HepG2 (cell line): Measurements from ENCODE around the gene SFMBT1. TPM values are rescaled to one million over a fixed set of nuclear protein-coding genes. Genes with fewer than 3 reads are reported as not detected.

Experiments used
- ATAC-seq: fragments of 200-7000 bp; cut with Tn5 transposase; 3 replicates; pipeline ENCODE4 v1.9.1; 2020; ENCODE audit warnings: mild to moderate bottlenecking, moderate library complexity
- BruUV-seq: library from RNA; stranded (reverse); fragments of 400-500 nt; replicated peaks from 2 replicates; lab custom pipeline; 2021; lab: Mats Ljungman, UMichigan
- CTCF ChIA-PET: fragments of 300-600 bp; formaldehyde crosslinking; extraction: SDS; loops from one replicate; lab custom pipeline; 2021; ENCODE audit warnings: low total read pairs, inconsistent platforms, low intra/inter-chr PET ratio; lab: Yijun Ruan, JAX
- POLR2A ChIA-PET: fragments of 350-600 bp; sonication (Branson Sonifier 250); formaldehyde crosslinking; loops from one replicate; lab custom pipeline; 2020; ENCODE audit warnings: antibody characterized with exemption, inconsistent platforms; lab: Yijun Ruan, JAX
- DNase-seq: peaks from one replicate; pipeline ENCODE4 v3.0.0-alpha.2; 2015; ENCODE audit warnings: low spot score
- FAIRE-seq: peaks from 3 replicates; lab custom pipeline; 2011; peaks lifted over from hg19 to GRCh38; lab: Jason Lieb, UNC
- H2AFZ ChIP-seq: one replicate; pipeline ENCODE4 v1.6.1; 2011; ENCODE audit warnings: low read length, inconsistent platforms
- H3K27ac ChIP-seq: fragments of 300-600 bp; 3 replicates; pipeline ENCODE4 v1.8.0; 2011; ENCODE audit warnings: mixed run types, mild to moderate bottlenecking, mixed read lengths, low read length, inconsistent platforms; ENCODE audit not compliant: insufficient read depth; ENCODE audit errors: extremely low read length
- H3K27me3 ChIP-seq, 2 experiments: fragments of 200-600 bp in 1 of 2; 2 replicates in 1 of 2; 3 replicates in 1 of 2; pipeline versions ENCODE4 v1.6.0 to v1.8.0; 2011; ENCODE audit warnings: low read length in 2 of 2, mild to moderate bottlenecking in 2 of 2, moderate library complexity in 2 of 2, inconsistent platforms in 1 of 2; ENCODE audit not compliant: insufficient read depth in 2 of 2, control insufficient read depth in 1 of 2
- H3K36me3 ChIP-seq, 2 experiments: fragments of 200-600 bp in 1 of 2; replicated peaks in 1 of 2; 2 replicates in 1 of 2; 3 replicates in 1 of 2; pipeline versions ENCODE4 v1.5.1 to v1.8.0; 2011; ENCODE audit warnings: low read length in 2 of 2, inconsistent platforms in 1 of 2; ENCODE audit not compliant: insufficient read depth in 2 of 2, control insufficient read depth in 1 of 2
- H3K4me1 ChIP-seq: 2 replicates; pipeline ENCODE4 v1.5.1; 2012; ENCODE audit warnings: low read length, inconsistent platforms; ENCODE audit not compliant: insufficient read depth
- H3K4me2 ChIP-seq: 2 replicates; pipeline ENCODE4 v1.6.0; 2011; ENCODE audit warnings: low read depth, low read length, inconsistent platforms
- H3K4me3 ChIP-seq, 3 experiments: fragments of 200-600 bp in 1 of 3; sonication (generic), shearing (Covaris generic) in 1 of 3; replicated peaks in 1 of 3; 2 replicates each; pipeline ENCODE4 v1.5.1; 2011 to 2016; ENCODE audit warnings: low read length in 3 of 3, inconsistent platforms in 2 of 3, low read depth in 2 of 3, mild to moderate bottlenecking in 2 of 3, control low read depth in 1 of 3, mixed read lengths in 1 of 3; ENCODE audit not compliant: insufficient read depth in 1 of 3
- H3K79me2 ChIP-seq: one replicate; pipeline ENCODE4 v1.6.1; 2011; ENCODE audit warnings: low read length, inconsistent platforms; ENCODE audit not compliant: insufficient read depth
- H3K9ac ChIP-seq: 2 replicates; pipeline ENCODE4 v1.6.0; 2011; ENCODE audit warnings: mild to moderate bottlenecking, low read depth, low read length, inconsistent platforms; ENCODE audit not compliant: insufficient read depth
- H3K9me3 ChIP-seq: 2 replicates; pipeline ENCODE4 v1.5.1; 2012; ENCODE audit warnings: mild to moderate bottlenecking, low read length
- H4K20me1 ChIP-seq: 2 replicates; pipeline ENCODE4 v1.6.0; 2011; ENCODE audit warnings: inconsistent platforms, mild to moderate bottlenecking, low read length, moderate library complexity; ENCODE audit not compliant: insufficient read depth
- AHDC1 ChIP-seq: sonication (generic); formaldehyde crosslinking; IDR thresholded peaks from 2 replicates; pipeline ENCODE4 v1.5.1; 2020; ENCODE audit warnings: mild to moderate bottlenecking, missing genetic modification reagents, borderline replicate concordance
- CBFB ChIP-seq: sonication (generic); formaldehyde crosslinking; IDR thresholded peaks from 2 replicates; pipeline ENCODE4 v1.4.0; 2020; ENCODE audit warnings: missing genetic modification reagents
- CCDC6 ChIP-seq: sonication (generic); formaldehyde crosslinking; IDR thresholded peaks from 2 replicates; pipeline ENCODE4 v1.8.1; 2022; ENCODE audit warnings: mild to moderate bottlenecking, missing genetic modification reagents, moderate library complexity
- PCBP1 ChIP-seq: fragments of 200-400 bp; formaldehyde crosslinking; IDR thresholded peaks from 2 replicates; pipeline ENCODE4 v1.6.1; 2017; ENCODE audit warnings: mild to moderate bottlenecking, low read depth, low read length, borderline replicate concordance
- PHF21A ChIP-seq: sonication (generic); formaldehyde crosslinking; IDR thresholded peaks from 2 replicates; pipeline ENCODE4 v1.5.0; 2020; ENCODE audit warnings: mild to moderate bottlenecking, missing genetic modification reagents
- SIN3A ChIP-seq: IDR thresholded peaks from 2 replicates; pipeline ENCODE4 v1.6.1; 2011; ENCODE audit warnings: low read depth, mild to moderate bottlenecking, control low read depth, low read length, borderline replicate concordance
- SMARCE1 ChIP-seq: fragments of 450-650 bp; IDR thresholded peaks from 2 replicates; pipeline ENCODE4 v1.6.1; 2017; ENCODE audit warnings: borderline replicate concordance
- SUZ12 ChIP-seq: fragments of 150-350 bp; IDR thresholded peaks from 2 replicates; pipeline ENCODE4 v1.6.1; 2014; ENCODE audit warnings: low read depth, low read length
- ZC3H13 ChIP-seq: sonication (generic); formaldehyde crosslinking; IDR thresholded peaks from 2 replicates; pipeline ENCODE4 v1.8.1; 2023; ENCODE audit warnings: mild to moderate bottlenecking, missing genetic modification reagents, moderate library complexity
- ZMAT5 ChIP-seq: sonication (generic); formaldehyde crosslinking; IDR thresholded peaks from 2 replicates; pipeline ENCODE4 v1.5.0; 2020; ENCODE audit warnings: mild to moderate bottlenecking, low read depth, missing genetic modification reagents, borderline replicate concordance
- ZNF225 ChIP-seq: sonication (generic); formaldehyde crosslinking; IDR thresholded peaks from 2 replicates; pipeline ENCODE4 v1.4.0; 2020; ENCODE audit warnings: mild to moderate bottlenecking, missing genetic modification reagents
- WGBS: methylation state at CpG from one replicate; pipeline ENCODE4 v1.1.6; 2017; ENCODE audit warnings: low lambda C conversion rate; 5-methylcytosine and 5-hydroxymethylcytosine counted together
- in situ Hi-C: cut with HindIII; loops from 2 replicates; pipeline ENCODE4 v1.10.0; 2017; ENCODE audit warnings: low pct_unique_long_range_greater_than_20kb; ENCODE audit not compliant: extremely low pct_ligation_motif_present
- intact Hi-C: fragments of 100-400 bp; cut with micrococcal nuclease; formaldehyde crosslinking; loops from one replicate; pipeline ENCODE4 v1.10.0; 2022; ENCODE audit not compliant: unreplicated experiment
- polyA plus RNA-seq, 8 experiments: library from polyadenylated mRNA; depleted of rRNA in 3 of 8; stranded (reverse) in 7 of 8; unstranded in 1 of 8; fragments of >200 nt; fragmentation: Illumina TruSeq in 4 of 8; extraction: Trizol in 4 of 8; gene quantifications; 2 replicates each; pipeline versions ENCODE4 v1.2.1 to v1.2.3, GENCODE V29; 2011 to 2016; ENCODE audit warnings: low read depth in 4 of 8, missing spikeins in 1 of 8, mixed read lengths in 1 of 8; ENCODE audit not compliant: insufficient read depth in 1 of 8
- total RNA-seq, 5 experiments: library from RNA; depleted of rRNA; stranded (reverse); fragments of >200 nt; fragmentation: Illumina TruSeq; extraction: Trizol; gene quantifications; 2 replicates each; pipeline ENCODE4 v1.2.3, GENCODE V29; 2016; ENCODE audit warnings: low read depth in 1 of 5
- TF ChIP-seq, protein P1 (sequence below): sonication (generic); formaldehyde crosslinking; IDR thresholded peaks from 2 replicates; pipeline ENCODE4 v1.4.0; 2020; ENCODE audit warnings: missing genetic modification reagents, borderline replicate concordance

SFMBT1 gene
- total and polyA plus RNA-seq, 2 of the 13 experiments (the other 11 are each of a cell fraction or from before 2014, with no cell fraction given) = 3.8 to 12.8 TPM

DNA sequence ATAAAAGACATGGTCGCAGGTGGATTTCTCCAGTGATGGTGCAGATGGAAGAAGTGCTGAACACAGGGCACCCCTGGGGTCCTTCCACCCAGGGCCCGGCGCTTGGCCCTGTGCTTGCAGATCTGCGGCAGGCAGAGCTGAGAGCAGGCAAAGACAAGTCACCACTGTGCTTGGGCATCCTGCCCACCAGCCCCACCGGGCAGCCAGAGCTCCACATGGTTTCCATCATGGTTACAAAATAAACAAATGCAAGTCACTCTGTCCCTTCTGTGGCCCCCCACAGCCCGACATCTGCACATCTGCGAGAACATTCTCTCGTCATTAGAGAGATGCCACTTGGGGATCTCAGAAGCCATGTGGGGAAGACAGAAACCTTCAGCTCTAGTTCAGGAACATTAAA is 37.6 kb upstream of the SFMBT1 start:
- in situ Hi-C loops (no loop called here), intact Hi-C loops (no loop called here)
- CTCF ChIA-PET = no interaction called here
- no peak overlapping the region for H3K27ac ChIP-seq
- WGBS = 72% methylated on average over 8 of the region's 8 CpGs
- no peaks in the 10 kb centered on the region for H3K36me3 ChIP-seq
- FAIRE-seq (no peak), DNase-seq (no peak), ATAC-seq (no peak)
- POLR2A ChIA-PET = interaction anchor here (0.8 to 1.3 kb wide), 2 partner anchors 8 to 10 kb away, joined by 3 read pairs; no protein-coding TSS in a partner anchor
- no peak for TF ChIP-seq SMARCE1
- no peak for TF ChIP-seq ZNF225 (CRISPR knock-in tag)
- no peak for TF ChIP-seq ZMAT5 (CRISPR knock-in tag)
- no peak for TF ChIP-seq PHF21A (CRISPR knock-in tag)
- no peak for TF ChIP-seq CBFB (CRISPR knock-in tag)
- peak overlapping the region; percentile 56; the same call in 1 of the 2 replicates for H3K4me2 ChIP-seq
- H3K79me2 ChIP-seq = no peaks in the 10 kb centered on the region
- H4K20me1 ChIP-seq = no peaks in the 10 kb centered on the region
- H3K27me3 ChIP-seq = no peaks in the 10 kb centered on the region
- H3K9me3 ChIP-seq = no peaks in the 10 kb centered on the region
- no peak overlapping the region for H3K9ac ChIP-seq
- no TSS peak for BruUV-seq
- peaks cover 19% of the 10 kb centered on the region for H3K4me1 ChIP-seq
- H2AFZ ChIP-seq = no peak overlapping the region
- no peak overlapping the region for H3K4me3 ChIP-seq

- intact Hi-C loops = no loop called here
- CTCF ChIA-PET = no interaction called here
- TF ChIP-seq ZC3H13 (CRISPR knock-in tag) = no peak
- no peak for TF ChIP-seq PCBP1
- TF ChIP-seq AHDC1 (CRISPR knock-in tag) = no peak
- TF ChIP-seq, protein P1, sequence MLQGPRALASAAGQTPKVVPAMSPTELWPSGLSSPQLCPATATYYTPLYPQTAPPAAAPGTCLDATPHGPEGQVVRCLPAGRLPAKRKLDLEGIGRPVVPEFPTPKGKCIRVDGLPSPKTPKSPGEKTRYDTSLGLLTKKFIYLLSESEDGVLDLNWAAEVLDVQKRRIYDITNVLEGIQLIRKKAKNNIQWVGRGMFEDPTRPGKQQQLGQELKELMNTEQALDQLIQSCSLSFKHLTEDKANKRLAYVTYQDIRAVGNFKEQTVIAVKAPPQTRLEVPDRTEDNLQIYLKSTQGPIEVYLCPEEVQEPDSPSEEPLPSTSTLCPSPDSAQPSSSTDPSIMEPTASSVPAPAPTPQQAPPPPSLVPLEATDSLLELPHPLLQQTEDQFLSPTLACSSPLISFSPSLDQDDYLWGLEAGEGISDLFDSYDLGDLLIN (CRISPR knock-in tag) = no peak
- no peak for TF ChIP-seq CCDC6
- no peak for TF ChIP-seq SIN3A
- no peak for TF ChIP-seq SUZ12
Measured at GRCh38 chr3:53082736-53083135, 36.9 kb upstream of the SFMBT1 start.

More at GRCh38 chr3:53082736-53083135, 36.9 kb upstream of the SFMBT1 start:
- Histone ChIP-seq H4K20me1 (no peaks in the 10 kb centered on the region), H3K9me3 (no peaks in the 10 kb centered on the region), H3K27ac (no peak overlapping the region), H3K36me3 (no peaks in the 10 kb centered on the region), H3K9ac (no peak overlapping the region), H3K4me3 (no peak overlapping the region), H3K4me2 (no peak overlapping the region), H3K79me2 (no peaks in the 10 kb centered on the region), H3K4me1 (peaks cover 19% of the 10 kb centered on the region), H3K27me3 (no peaks in the 10 kb centered on the region), H2AFZ (no peak overlapping the region)
- POLR2A ChIA-PET = no interaction called here
- FAIRE-seq = no peak
- ATAC-seq = no peak
- DNase-seq = no peak
- in situ Hi-C loops = no loop called here
- no TSS peak for BruUV-seq
- WGBS = 75% methylated on average over 8 of the region's 8 CpGs
